Body of pancreas (tissue), 4 donors: ENCODE measurements around the gene TMA7B. TPM values are rescaled to one million over a fixed set of nuclear protein-coding genes. Genes with fewer than 3 reads are reported as not detected.

Experiments used
- ATAC-seq: fragments of 150-250 bp; one replicate; pipeline ENCODE4 v1.9.1; 2016
- DNase-seq, 4 donors: peaks; one replicate each; pipeline ENCODE4 v3.0.0-alpha.2; 2019
- H3K27ac ChIP-seq, 4 donors: fragments of 200-600 bp; sonication (generic); 1 replicate in 3 of 4; 2 replicates in 1 of 4; pipeline versions ENCODE4 v1.5.1 to v1.6.1; 2016 to 2019; ENCODE audit warnings: mild to moderate bottlenecking in 1 of 4, mixed read lengths in 1 of 4, moderate library complexity in 1 of 4
- H3K27me3 ChIP-seq, 2 donors: fragments of 200-600 bp; sonication (generic); one replicate each; pipeline ENCODE4 v1.6.0; 2016; ENCODE audit warnings: mild to moderate bottlenecking in 1 of 2
- H3K36me3 ChIP-seq, 2 donors: fragments of 200-600 bp; sonication (generic); replicated peaks in 1 of 2; 2 replicates each; pipeline ENCODE4 v1.5.1; 2016; ENCODE audit warnings: low read depth in 2 of 2; ENCODE audit not compliant: insufficient read depth in 1 of 2
- H3K4me1 ChIP-seq: fragments of 200-600 bp; sonication (generic); one replicate; pipeline ENCODE4 v1.6.0; 2016
- H3K4me3 ChIP-seq, 2 donors: fragments of 200-600 bp; sonication (generic); 1 replicate in 1 of 2; 2 replicates in 1 of 2; pipeline ENCODE4 v1.5.1; 2016 to 2019
- H3K9me3 ChIP-seq, 3 donors: fragments of 200-600 bp; sonication (generic); 1 replicate in 2 of 3; 2 replicates in 1 of 3; pipeline ENCODE4 v1.5.1; 2016
- POLR2A ChIP-seq, 3 donors: fragments of 450-650 bp; IDR thresholded peaks; one replicate each; pipeline ENCODE4 v1.6.1; 2016; ENCODE audit warnings: antibody characterized with exemption in 3 of 3, mild to moderate bottlenecking in 2 of 3
- WGBS, 2 donors: methylation state at CpG; one replicate each; pipeline ENCODE4 v1.1.5; 2017; 5-methylcytosine and 5-hydroxymethylcytosine counted together
- intact Hi-C: fragments of 100-400 bp; cut with DNase I; formaldehyde crosslinking; loops from one replicate; pipeline ENCODE4 v1.15.1; 2023
- total RNA-seq, 2 donors: library from RNA; depleted of rRNA; stranded (reverse); fragments of >200 nt; gene quantifications; one replicate each; pipeline ENCODE4 v1.1.0, GENCODE V29; 2016
- TF ChIP-seq, protein P1 (sequence below), 7 experiments: fragments of 450-650 bp in 4 of 7; fragments of 200-600 bp in 3 of 7; sonication (generic) in 3 of 7; IDR thresholded peaks; one replicate each; pipeline ENCODE4 v1.5.1; 2016 to 2019; ENCODE audit warnings: antibody characterized with exemption in 7 of 7

TMA7B gene
- total RNA-seq, 2 donors from 2014 or later: not detected

DNA sequence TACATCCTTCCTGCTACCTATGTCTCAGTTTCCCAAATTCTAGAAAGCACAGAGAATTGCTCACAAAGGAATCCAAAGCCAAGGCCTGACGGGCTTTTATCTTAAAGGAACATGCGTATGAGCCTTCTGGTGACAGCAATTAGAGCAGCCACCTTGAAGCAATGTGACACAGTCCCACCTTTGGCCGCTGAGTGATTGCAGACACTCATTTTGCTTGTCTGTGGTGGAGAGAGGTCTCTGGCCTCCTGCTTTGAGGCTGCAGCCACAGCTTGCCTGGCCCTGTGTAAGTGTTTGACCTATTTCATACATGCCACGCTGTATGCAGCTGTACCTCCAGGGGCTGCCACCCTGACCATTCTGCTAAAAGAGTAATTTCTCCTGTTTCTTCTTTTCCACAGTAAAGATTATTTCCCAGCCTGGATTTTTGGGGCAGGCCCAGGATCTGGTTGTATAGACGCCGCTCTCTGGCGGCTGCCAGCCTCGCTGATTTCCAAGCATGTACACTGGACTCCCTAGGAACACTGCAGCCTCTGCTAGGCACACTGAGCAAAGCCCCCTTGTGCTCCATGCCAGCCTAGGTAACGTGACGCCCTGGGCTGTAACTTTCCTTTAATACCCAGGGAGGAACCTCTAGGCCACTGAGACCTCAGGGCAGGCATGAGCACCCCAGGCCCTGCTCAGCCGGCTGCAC lies 1.1 kb upstream of the TMA7B start:
- no peaks in the 10 kb centered on the region for H3K4me1 ChIP-seq
- TF ChIP-seq, protein P1, sequence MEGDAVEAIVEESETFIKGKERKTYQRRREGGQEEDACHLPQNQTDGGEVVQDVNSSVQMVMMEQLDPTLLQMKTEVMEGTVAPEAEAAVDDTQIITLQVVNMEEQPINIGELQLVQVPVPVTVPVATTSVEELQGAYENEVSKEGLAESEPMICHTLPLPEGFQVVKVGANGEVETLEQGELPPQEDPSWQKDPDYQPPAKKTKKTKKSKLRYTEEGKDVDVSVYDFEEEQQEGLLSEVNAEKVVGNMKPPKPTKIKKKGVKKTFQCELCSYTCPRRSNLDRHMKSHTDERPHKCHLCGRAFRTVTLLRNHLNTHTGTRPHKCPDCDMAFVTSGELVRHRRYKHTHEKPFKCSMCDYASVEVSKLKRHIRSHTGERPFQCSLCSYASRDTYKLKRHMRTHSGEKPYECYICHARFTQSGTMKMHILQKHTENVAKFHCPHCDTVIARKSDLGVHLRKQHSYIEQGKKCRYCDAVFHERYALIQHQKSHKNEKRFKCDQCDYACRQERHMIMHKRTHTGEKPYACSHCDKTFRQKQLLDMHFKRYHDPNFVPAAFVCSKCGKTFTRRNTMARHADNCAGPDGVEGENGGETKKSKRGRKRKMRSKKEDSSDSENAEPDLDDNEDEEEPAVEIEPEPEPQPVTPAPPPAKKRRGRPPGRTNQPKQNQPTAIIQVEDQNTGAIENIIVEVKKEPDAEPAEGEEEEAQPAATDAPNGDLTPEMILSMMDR (IDR thresholded peaks at IDR 0.05): no peak
- no peak for TF ChIP-seq POLR2A (IDR thresholded peaks at IDR 0.05)
- intact Hi-C loops: no loop called here
- H3K36me3 ChIP-seq: no peaks in the 10 kb centered on the region
- H3K4me3 ChIP-seq: no peak overlapping the region
- H3K27me3 ChIP-seq: no peaks in the 10 kb centered on the region
- ATAC-seq (no peak), DNase-seq (no peak)
- WGBS, 2 donors: 84% methylated on average over 10 to 11 of the region's 11 CpGs
- no peak overlapping the region for H3K27ac ChIP-seq
- no peaks in the 10 kb centered on the region for H3K9me3 ChIP-seq

DNA sequence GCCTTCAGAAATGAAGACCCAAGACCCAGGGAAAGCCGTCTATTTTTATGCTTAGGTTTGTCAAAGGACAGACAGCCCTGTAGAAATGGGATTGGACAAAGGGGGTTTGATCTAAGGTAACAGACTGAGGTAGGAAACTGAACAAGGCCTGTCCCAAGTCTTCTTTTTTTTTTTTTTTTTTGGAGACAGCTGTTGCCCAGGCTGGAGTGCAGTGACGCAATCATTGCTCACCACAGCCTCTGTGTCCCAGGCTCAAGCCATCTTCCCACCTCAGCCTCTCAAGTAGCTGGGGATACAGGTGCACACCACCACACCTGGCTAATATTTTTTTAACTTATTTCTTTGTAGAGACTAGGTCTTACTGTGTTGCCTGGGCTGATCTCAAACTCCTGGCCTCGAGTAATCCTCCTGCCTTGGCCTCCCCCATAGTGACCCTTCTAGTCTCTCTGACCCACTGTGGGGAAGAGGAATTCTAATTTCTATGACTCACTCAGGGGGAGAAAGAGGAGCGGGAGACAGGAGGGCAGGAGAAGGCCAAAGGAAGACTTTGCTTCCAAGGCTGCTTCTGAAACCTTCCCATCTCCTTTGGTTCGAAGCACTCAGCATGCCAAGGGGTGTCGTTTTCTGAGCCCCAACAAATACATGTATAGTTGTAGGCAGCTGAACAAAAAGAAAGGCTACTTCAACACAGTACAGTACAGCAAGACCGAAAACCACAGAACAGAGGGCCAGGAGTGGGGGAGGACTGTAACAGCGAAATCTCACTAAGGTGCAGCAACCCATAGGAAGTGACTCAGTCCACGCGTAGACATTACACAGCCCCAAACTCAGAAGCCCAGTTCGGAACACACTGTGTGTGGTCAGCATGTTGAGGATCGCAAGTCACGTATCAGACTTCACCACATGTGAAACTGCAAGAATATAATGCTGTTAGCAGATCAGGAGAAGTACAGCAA lies 872 bp downstream of the TMA7B start:
- WGBS, 2 donors: 74 to 89% methylated on average over 13 of the region's 13 CpGs
- intact Hi-C loops: no loop called here
- Histone ChIP-seq H3K9me3 (no peaks in the 10 kb centered on the region), H3K27ac (peak overlapping the region in 1 of 4 donors; percentile 39), H3K36me3 (no peaks in the 10 kb centered on the region), H3K4me1 (no peaks in the 10 kb centered on the region), H3K4me3 (no peak overlapping the region), H3K27me3 (no peaks in the 10 kb centered on the region)
- ATAC-seq (no peak), DNase-seq (peak in 2 of 4 donors; percentile 15 to 61)
- TF ChIP-seq, protein P1 (IDR thresholded peaks at IDR 0.05): no peak
- TF ChIP-seq POLR2A (IDR thresholded peaks at IDR 0.05): no peak

DNA sequence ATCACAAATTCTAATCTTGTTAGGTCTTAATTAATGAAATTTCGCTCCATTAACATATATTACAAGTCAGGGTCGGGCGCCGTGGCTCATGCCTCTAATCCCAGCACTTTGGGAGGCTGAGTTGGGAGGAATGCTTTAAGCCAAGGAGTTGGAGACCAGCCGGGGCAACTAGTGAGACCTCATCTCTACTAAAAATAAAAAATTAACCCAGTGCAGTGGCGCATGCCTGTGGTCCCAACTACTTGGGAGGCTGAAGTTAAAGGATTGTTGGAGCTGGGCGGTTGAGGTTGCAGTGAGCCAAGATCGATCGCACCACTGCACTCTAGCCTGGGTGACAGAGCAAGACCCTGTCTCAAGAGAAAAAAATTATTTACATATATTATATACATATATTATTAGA lies 1.9 kb downstream of the TMA7B start:
- H3K4me1 ChIP-seq: peaks cover 4% of the 10 kb centered on the region
- no peaks in the 10 kb centered on the region for H3K36me3 ChIP-seq
- H3K4me3 ChIP-seq: no peak overlapping the region
- TF ChIP-seq, protein P1 (IDR thresholded peaks at IDR 0.05): no peak
- no peak for TF ChIP-seq POLR2A (IDR thresholded peaks at IDR 0.05)
- no peaks in the 10 kb centered on the region for H3K27me3 ChIP-seq
- DNase-seq (no peak), ATAC-seq (no peak)
- intact Hi-C loops: no loop called here
- H3K27ac ChIP-seq: no peak overlapping the region
- 86 to 93% methylated on average over 9 of the region's 9 CpGs for WGBS, 2 donors
- no peaks in the 10 kb centered on the region for H3K9me3 ChIP-seq

DNA sequence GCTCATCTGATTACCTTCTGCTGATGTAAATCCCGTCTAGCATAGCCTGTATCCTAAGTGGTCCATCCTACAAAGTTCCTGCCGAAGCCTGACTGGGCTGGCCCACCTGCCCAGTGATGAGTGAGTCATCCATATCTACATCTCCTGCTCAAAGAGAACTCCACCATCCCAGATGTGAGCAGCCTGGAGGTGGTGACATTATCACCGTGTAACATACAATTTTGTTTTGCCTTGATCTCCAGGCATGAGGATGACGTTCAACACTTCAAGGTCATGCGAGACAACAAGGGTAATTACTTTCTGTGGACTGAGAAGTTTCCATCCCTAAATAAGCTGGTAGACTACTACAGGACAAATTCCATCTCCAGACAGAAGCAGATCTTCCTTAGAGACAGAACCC lies 5.6 kb downstream of the TMA7B start:
- Histone ChIP-seq H3K36me3 (no peaks in the 10 kb centered on the region), H3K4me1 (peaks cover 25% of the 10 kb centered on the region), H3K9me3 (no peaks in the 10 kb centered on the region), H3K27ac (no peak overlapping the region), H3K27me3 (no peaks in the 10 kb centered on the region), H3K4me3 (no peak overlapping the region)
- DNase-seq (no peak), ATAC-seq (no peak)
- intact Hi-C loops: no loop called here
- TF ChIP-seq POLR2A (IDR thresholded peaks at IDR 0.05): no peak
- TF ChIP-seq, protein P1 (IDR thresholded peaks at IDR 0.05): no peak
- WGBS, 2 donors: 71 to 76% methylated on average over 5 of the region's 5 CpGs
